GM10266 (cell line): Measurements from ENCODE around the gene CIDEA.

Experiments used
- DNase-seq: peaks from one replicate; pipeline ENCODE4 v3.0.0; 2012; ENCODE audit errors: extremely low spot score
- TF ChIP-seq, protein P1 (sequence below): IDR thresholded peaks from 2 replicates; pipeline ENCODE4 v1.5.1; 2012; ENCODE audit warnings: mild to moderate bottlenecking, low read depth; ENCODE audit not compliant: control insufficient read depth, insufficient read depth; ENCODE audit errors: missing control alignments

CIDEA gene

DNA sequence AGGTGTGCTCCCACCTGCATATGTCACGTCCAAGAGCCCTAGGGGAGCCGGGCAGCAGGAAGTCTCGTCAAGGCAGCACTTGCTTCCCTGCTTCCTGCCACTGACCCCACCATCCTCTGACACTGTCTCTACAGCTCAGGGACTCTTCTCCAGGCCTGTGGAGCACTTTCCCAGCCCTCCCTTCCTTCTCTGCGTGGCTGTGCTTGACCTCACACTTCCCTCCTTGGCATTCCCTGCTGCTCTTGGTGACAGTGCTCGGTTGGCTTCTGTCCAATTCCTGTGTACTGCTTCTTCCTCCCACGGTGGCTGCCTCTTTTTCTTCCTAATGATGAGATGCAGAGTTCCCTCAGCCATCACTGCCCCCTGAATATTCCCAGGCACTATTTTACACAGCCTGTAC, 2.8 kb downstream of the CIDEA start:
- TF ChIP-seq, protein P1, sequence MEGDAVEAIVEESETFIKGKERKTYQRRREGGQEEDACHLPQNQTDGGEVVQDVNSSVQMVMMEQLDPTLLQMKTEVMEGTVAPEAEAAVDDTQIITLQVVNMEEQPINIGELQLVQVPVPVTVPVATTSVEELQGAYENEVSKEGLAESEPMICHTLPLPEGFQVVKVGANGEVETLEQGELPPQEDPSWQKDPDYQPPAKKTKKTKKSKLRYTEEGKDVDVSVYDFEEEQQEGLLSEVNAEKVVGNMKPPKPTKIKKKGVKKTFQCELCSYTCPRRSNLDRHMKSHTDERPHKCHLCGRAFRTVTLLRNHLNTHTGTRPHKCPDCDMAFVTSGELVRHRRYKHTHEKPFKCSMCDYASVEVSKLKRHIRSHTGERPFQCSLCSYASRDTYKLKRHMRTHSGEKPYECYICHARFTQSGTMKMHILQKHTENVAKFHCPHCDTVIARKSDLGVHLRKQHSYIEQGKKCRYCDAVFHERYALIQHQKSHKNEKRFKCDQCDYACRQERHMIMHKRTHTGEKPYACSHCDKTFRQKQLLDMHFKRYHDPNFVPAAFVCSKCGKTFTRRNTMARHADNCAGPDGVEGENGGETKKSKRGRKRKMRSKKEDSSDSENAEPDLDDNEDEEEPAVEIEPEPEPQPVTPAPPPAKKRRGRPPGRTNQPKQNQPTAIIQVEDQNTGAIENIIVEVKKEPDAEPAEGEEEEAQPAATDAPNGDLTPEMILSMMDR = no peak
- DNase-seq = no peak

DNA sequence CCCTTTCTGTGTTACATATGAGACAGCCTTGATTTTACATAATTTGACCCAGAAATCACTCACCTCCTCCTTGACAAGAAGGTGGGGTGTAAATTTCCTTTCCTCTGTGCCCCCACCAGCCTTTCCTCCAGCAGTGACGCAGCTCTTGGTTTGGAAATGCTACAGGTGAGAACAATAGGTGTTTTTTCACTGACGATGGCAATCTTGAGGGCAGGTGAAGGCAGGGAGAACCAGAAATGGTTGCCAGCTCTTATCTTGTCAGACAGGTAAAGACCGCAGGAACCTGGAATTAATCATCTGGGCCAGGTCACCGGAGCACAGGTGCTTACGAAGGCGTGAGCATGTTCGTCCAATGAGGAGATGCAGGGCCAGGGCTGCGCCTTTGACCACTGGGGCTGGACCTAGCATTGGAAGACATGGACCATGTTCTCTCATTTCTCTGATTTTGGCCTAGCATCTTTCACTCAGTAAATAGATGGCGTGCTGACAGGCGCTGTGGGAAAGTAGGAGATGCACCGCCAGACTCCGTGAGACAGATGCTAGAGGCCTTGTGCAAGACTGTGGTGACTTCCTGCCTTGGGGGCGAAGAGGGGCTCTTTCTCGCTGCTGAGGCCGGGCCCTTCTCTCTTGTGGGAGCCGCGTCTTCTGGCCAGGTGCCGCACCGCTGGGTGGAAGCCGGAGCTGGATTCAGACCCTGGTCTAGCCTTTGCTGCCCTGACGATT, 4.0 kb downstream of the CIDEA start:
- no peak for DNase-seq
- TF ChIP-seq, protein P1 = no peak

DNA sequence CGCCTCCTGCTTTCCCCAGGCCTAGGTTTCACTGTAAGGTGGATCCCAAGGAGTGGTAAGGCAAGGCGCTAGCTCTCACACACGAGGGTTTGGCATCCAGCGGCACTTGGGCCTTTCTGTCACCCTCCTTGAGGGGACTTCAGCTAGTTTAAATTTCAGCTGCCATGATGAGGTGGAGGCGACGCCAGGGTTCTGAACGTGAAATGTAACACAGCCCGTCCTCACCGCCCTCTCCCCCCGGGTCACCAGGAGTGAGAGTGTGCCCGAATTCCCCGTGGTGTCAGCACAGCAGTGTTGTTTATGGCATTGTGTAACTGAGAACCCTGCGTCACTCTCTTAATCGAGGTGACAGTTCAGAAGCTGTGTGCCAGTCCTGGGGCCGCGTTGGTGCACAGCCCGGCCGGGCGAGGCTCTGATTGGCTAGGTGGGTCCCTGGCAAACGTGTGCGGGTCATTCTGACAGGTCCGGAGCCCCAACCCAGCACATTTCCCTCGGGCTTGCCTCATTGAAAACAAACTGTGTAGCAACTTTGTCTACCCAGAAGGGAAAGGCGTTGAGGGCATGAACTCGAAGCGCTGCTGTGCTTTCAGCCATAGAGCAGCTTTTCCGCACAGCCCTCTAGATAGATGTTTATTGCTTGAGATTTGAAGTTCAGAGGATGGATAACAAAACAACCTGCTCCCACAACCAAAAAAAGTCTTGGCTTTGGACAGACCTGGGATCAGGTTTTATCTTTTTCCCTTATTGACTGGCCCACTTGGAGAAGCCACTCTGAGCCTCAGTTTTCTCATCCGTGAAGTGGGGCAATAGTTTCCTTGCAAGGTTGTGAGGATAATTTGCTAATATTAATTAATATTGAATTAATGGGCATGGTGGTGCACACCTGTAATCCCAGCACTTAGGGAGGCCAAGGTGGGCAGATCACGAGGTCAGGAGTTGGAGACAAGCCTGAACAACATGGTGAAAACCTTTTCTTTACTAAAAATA, 4.9 kb downstream of the CIDEA start:
- TF ChIP-seq, protein P1 = no peak

DNA sequence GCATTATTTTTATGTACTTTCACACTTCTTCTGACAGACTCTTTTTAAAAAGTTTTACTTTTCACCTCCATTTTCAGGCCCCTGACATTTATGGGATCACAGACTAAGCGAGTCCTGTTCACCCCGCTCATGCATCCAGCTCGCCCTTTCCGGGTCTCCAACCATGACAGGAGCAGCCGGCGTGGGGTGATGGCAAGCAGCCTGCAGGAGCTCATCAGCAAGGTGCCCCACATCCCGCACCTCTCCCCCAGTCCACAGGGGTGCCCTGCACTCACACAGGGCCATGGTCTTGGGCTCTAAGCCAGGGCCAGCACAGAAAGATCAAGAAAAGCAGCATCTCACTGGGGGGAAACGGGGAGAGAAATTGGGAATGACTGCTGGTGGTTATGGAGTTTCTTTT, 8.6 kb downstream of the CIDEA start:
- no peak for DNase-seq
- TF ChIP-seq, protein P1 = no peak

More for the DNA sequence above, 4.9 kb downstream of the CIDEA start:
- no peak for DNase-seq

DNA sequence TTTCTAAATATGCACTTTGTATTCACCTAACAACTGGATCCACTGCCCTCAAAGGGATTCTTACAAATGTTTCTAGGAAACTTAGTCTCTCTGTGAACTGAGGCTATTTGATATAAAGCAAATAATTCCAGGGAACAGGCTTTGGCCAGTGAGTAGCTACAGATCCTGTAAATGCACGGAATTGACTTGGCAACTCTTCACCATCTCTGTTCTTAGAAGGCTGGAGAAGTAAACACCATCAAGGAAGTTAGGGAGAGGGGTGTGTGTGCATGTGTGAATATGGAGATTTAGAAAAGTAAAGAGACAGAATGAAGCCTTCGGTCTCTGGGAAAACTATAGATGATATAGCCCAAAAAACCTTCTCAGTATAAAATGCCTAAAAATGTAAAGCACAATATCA, 10.7 kb downstream of the CIDEA start:
- DNase-seq = no peak
- TF ChIP-seq, protein P1 = no peak

DNA sequence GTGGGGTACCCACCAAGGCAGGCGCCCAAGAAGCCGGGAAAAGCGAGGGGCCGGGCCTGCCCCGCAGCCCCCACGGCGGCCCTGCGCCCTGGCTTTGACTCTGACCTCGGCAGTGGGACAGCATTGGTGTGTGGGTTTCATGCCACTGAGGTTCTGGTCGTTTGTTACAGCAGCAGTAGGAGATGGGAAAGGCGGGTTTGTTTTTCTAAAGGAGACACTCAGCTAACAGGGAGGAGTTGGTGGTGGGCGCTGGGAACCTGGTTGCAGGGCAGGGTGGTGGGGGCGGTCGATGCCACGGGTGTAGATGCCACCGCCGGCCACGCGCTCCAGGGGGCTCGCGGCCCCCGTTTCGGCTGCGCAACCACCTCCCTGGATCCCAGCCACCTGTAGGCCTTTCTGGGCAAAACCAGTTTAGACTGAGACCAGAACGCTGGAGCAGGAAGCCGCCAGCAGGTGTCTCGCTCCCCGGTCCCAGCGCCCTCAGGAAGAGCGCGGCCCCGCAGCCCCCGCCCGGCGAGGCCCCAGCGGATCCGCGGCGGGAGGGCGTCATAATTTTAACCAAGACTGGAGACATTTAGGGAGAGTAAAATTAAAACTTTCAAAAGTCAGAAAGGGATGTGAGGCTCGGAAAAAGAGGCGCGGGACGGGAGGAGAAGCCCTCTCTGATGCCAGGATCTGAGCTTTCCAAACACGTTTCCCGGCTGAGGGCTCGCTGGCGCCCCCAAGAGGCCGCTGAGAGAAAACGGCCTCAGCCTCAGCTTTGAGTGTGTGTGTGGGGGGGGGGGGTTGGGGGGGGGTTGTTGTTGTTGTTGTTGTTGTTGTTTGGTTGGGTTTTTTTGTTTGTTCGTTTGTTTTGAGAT, 17.4 kb downstream of the CIDEA start:
- peak; percentile 89 for DNase-seq
- TF ChIP-seq, protein P1 = peak; percentile 68
